H1 (cell line): Measurements from ENCODE around the gene MPST. TPM values are rescaled to one million over a fixed set of nuclear protein-coding genes. Genes with fewer than 3 reads are reported as not detected.

ENCODE experiments used
- CHD2 ChIP-seq: IDR thresholded peaks from 2 replicates; pipeline ENCODE4 v1.6.1; 2012; ENCODE audit warnings: low read length, improper control_type of control experiment
- JUN ChIP-seq: IDR thresholded peaks from 2 replicates; pipeline ENCODE4 v1.6.1; 2011; ENCODE audit warnings: low read depth, mild to moderate bottlenecking, improper control_type of control experiment, low read length
- KDM1A ChIP-seq: fragments of 200-600, 300-600 bp; sonication (generic); IDR thresholded peaks from 2 replicates; pipeline ENCODE4 v1.7.1; 2016; ENCODE audit warnings: mild to moderate bottlenecking, low read length, borderline replicate concordance
- MAX ChIP-seq: IDR thresholded peaks from 2 replicates; pipeline ENCODE4 v1.6.1; 2012; ENCODE audit warnings: inconsistent platforms
- RBBP5 ChIP-seq: IDR thresholded peaks from 2 replicates; pipeline ENCODE4 v1.7.1; 2012; ENCODE audit warnings: low read depth, mild to moderate bottlenecking, inconsistent platforms, low read length, moderate library complexity, borderline replicate concordance
- TCF12 ChIP-seq: IDR thresholded peaks from 2 replicates; pipeline ENCODE4 v1.6.1; 2011; ENCODE audit warnings: low read depth, mild to moderate bottlenecking, low read length
- polyA plus RNA-seq, 7 experiments: library from polyadenylated mRNA; depleted of rRNA in 3 of 7; stranded (reverse) in 5 of 7; unstranded in 2 of 7; fragments of >200 nt in 5 of 7; fragments of 200-250 nt in 2 of 7; gene quantifications; 1 replicate in 5 of 7; 2 replicates in 1 of 7; 4 replicates in 1 of 7; pipeline versions ENCODE4 v1.2.1 to v1.2.3, GENCODE V29; 2011 to 2013; ENCODE audit warnings: missing spikeins in 2 of 7, mixed read lengths in 2 of 7
- total RNA-seq: library from RNA; stranded (reverse); fragmentation: NEBNext Ultra II Directional; extraction: Animal tissue kit (Norgen Biotek cat#: 25700); gene quantifications from 2 replicates; pipeline ENCODE4 v1.2.1, GENCODE V29; 2021
- TF ChIP-seq, protein P1 (sequence below): fragments of 300-600 bp; sonication (generic); IDR thresholded peaks from 2 replicates; pipeline ENCODE4 v1.7.1; 2012; ENCODE audit warnings: low read length, moderate library complexity, mild to moderate bottlenecking, inconsistent platforms; ENCODE audit not compliant: insufficient replicate concordance
- TF ChIP-seq, protein P2 (sequence below): IDR thresholded peaks from 2 replicates; pipeline ENCODE4 v1.6.1; 2011; ENCODE audit warnings: low read depth, mild to moderate bottlenecking, low read length; ENCODE audit not compliant: insufficient read depth

The MPST gene
- total and polyA plus RNA-seq, 2 of the 8 experiments (the other 6 are each of a cell fraction or from before 2014, with no cell fraction given) = 86.0 to 124 TPM

DNA sequence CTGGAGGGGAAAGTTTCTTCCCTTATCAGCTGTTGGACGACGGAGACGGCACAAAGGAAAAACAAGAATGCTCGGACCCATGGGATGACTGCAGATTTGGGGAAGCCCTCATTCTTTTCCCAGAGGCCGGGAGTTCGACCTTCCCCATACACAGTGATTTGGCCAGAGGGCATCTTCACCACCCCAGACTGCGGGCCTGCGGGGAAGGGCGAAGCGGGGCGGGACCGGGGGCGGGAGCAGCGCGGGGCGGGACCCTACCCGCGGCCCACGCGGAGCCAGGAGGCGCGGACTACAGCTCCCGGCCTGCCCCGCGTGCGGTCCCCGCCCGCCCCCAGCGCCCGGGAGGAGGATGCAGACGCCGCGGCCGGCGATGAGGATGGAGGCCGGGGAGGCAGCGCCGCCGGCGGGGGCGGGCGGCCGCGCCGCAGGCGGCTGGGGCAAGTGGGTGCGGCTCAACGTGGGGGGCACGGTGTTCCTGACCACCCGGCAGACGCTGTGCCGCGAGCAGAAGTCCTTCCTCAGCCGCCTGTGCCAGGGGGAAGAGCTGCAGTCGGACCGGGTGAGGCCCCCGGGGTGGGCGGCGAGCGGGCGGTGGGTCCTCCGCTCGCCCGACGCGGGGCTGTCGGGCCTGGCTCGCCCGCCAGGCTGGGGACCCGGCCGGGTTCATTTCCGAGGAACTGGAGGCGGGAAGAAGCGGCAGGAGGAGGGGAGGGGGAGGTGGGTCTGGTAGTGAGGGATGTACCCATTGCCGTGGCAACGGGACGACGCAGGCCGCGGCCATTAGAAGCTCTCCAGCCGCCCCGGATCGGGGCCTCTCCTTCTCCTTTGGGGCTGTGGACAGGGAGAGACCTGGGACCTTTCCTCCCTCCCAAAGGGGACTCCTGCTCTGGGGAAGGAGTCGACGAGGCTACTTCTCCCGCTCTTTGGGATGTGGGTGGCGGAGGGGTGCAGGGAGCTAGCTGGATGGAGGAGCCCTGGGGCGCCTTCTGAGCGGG lies 32.1 kb downstream of the MPST start, which contains the start of gene KCTD17 (continued):
- TF ChIP-seq KDM1A = no peak
- TF ChIP-seq RBBP5 = no peak
- TF ChIP-seq CHD2 = no peak
- peak; percentile 40; the same call in 1 of the 2 replicates for TF ChIP-seq MAX
- no peak for TF ChIP-seq JUN
- TF ChIP-seq TCF12 = no peak
- TF ChIP-seq, protein P1, sequence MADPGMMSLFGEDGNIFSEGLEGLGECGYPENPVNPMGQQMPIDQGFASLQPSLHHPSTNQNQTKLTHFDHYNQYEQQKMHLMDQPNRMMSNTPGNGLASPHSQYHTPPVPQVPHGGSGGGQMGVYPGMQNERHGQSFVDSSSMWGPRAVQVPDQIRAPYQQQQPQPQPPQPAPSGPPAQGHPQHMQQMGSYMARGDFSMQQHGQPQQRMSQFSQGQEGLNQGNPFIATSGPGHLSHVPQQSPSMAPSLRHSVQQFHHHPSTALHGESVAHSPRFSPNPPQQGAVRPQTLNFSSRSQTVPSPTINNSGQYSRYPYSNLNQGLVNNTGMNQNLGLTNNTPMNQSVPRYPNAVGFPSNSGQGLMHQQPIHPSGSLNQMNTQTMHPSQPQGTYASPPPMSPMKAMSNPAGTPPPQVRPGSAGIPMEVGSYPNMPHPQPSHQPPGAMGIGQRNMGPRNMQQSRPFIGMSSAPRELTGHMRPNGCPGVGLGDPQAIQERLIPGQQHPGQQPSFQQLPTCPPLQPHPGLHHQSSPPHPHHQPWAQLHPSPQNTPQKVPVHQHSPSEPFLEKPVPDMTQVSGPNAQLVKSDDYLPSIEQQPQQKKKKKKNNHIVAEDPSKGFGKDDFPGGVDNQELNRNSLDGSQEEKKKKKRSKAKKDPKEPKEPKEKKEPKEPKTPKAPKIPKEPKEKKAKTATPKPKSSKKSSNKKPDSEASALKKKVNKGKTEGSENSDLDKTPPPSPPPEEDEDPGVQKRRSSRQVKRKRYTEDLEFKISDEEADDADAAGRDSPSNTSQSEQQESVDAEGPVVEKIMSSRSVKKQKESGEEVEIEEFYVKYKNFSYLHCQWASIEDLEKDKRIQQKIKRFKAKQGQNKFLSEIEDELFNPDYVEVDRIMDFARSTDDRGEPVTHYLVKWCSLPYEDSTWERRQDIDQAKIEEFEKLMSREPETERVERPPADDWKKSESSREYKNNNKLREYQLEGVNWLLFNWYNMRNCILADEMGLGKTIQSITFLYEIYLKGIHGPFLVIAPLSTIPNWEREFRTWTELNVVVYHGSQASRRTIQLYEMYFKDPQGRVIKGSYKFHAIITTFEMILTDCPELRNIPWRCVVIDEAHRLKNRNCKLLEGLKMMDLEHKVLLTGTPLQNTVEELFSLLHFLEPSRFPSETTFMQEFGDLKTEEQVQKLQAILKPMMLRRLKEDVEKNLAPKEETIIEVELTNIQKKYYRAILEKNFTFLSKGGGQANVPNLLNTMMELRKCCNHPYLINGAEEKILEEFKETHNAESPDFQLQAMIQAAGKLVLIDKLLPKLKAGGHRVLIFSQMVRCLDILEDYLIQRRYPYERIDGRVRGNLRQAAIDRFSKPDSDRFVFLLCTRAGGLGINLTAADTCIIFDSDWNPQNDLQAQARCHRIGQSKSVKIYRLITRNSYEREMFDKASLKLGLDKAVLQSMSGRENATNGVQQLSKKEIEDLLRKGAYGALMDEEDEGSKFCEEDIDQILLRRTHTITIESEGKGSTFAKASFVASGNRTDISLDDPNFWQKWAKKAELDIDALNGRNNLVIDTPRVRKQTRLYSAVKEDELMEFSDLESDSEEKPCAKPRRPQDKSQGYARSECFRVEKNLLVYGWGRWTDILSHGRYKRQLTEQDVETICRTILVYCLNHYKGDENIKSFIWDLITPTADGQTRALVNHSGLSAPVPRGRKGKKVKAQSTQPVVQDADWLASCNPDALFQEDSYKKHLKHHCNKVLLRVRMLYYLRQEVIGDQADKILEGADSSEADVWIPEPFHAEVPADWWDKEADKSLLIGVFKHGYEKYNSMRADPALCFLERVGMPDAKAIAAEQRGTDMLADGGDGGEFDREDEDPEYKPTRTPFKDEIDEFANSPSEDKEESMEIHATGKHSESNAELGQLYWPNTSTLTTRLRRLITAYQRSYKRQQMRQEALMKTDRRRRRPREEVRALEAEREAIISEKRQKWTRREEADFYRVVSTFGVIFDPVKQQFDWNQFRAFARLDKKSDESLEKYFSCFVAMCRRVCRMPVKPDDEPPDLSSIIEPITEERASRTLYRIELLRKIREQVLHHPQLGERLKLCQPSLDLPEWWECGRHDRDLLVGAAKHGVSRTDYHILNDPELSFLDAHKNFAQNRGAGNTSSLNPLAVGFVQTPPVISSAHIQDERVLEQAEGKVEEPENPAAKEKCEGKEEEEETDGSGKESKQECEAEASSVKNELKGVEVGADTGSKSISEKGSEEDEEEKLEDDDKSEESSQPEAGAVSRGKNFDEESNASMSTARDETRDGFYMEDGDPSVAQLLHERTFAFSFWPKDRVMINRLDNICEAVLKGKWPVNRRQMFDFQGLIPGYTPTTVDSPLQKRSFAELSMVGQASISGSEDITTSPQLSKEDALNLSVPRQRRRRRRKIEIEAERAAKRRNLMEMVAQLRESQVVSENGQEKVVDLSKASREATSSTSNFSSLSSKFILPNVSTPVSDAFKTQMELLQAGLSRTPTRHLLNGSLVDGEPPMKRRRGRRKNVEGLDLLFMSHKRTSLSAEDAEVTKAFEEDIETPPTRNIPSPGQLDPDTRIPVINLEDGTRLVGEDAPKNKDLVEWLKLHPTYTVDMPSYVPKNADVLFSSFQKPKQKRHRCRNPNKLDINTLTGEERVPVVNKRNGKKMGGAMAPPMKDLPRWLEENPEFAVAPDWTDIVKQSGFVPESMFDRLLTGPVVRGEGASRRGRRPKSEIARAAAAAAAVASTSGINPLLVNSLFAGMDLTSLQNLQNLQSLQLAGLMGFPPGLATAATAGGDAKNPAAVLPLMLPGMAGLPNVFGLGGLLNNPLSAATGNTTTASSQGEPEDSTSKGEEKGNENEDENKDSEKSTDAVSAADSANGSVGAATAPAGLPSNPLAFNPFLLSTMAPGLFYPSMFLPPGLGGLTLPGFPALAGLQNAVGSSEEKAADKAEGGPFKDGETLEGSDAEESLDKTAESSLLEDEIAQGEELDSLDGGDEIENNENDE = no peak
- TF ChIP-seq, protein P2, sequence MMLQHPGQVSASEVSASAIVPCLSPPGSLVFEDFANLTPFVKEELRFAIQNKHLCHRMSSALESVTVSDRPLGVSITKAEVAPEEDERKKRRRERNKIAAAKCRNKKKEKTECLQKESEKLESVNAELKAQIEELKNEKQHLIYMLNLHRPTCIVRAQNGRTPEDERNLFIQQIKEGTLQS = no peak
